ENCODE data around the gene IGLON5.

Gene IGLON5

GRCh38 chr19:51339687-51340656 lies 28.5 kb downstream of the IGLON5 start:
- DNase-seq = peak; percentile 88

GRCh38 chr19:51341066-51341465 lies 29.6 kb downstream of the IGLON5 start:
- DNase-seq = no peak

- no peak for DNase-seq
Observed at GRCh38 chr19:51341976-51342580, 30.6 kb downstream of the IGLON5 start, which contains the start of gene VSIG10L. VSIG10L (minus strand) TSS chr19:51342139; CDS start chr19:51342124, 15 bp downstream.

DNA sequence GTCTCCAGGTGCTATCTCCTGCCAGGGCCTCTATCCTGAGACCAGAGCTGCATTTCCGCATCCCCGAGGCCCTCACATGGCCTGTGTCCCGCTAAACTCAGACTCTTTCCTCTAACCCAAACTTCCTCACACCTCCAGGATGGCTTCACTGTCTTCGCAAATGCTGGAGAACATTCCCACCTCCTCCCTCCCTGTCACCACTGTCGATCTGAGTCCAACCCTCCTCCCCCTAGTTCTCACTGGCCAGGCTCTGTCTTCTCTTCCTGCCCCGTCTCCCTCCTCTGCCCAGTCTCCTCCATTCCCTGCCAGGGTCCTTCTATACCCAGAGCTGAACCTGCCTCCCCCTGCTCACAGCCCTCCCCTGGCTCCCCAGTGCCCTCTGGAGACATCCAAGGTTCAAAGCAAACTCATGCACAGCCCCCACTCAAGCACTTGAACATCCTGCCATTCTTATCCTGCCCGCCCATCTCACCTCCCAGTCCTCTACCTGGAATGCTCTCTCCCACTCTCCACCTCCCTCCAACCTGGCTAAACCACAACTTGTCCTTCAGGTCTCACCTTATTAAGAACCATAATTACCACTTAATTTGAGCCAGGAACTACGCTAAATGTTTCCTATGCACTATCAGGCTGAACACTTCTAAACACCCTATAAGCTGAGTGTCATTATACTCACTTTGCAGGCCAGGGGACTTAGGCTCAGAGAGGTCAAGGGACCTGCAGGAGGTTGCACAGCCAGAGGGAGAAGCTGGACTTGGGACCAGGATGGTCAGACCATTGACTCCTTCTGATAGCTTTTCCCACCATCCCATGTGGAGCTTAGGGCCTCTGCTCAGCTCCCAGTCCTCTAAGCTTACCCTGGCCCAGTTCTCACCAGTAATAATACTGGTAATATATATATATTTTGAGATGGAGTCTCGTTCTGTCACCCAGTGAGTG lies 31.5 kb downstream of the IGLON5 start:
- no peak for DNase-seq

- DNase-seq = no peak
Observed at GRCh38 chr19:51345076-51345620, 33.7 kb downstream of the IGLON5 start.

DNA sequence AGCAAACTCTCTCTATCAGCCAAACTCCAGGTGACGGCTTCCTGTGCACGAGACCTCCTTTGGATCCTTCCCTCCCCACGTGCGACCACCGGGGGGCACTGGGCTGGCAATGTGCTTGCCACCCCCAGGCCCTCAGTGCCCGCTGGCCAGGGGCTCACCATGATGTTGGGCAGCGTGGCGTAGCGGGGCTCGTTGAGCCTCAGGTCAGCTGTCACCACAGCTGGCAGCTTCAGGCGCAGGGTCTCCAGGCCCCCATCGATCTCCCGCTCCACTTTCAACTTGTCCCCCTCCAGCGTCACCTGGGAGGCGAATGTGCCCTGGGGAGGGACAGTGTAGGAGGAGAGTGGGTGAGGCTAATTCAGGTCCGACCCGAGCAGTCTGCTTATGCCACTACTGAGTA lies 35.3 kb downstream of the IGLON5 start:
- DNase-seq = no peak

- no peak for DNase-seq
Observed at GRCh38 chr19:51347209-51347928, 35.9 kb downstream of the IGLON5 start.

DNA sequence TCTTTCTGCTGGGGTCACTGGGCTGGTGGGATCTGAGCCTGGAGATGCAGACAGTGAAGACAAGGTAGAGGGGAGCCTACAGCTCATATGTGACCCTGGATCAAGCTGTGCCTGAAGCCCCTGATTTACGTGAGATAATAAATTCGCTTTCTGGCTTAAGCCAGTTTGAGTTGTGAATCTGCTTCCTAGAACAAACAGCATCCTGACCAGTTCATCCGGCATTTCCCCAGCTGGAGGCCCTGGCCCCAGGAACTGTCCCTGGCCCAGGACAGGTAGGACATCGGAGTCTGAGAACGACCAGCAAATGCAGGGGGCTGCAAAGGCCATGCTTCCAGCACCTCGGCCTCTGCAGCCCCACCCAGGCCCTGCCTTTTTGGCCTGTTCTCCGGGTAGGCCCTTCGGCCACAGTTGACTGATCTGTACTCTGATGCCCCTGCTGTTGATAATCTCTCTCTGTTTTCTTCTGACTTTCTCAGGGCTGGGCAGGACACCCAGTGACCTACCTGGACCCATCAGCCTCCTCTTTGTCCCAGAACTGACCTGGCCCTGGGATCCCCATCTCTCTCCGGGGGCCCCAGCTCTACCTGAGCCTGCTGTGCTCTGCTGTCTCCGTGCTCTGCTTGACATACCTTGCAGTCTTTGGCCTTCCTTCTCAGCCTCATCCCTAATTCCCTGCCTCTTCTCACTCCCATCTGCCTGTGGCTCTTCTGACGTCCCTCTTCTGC lies 40.0 kb downstream of the IGLON5 start:
- DNase-seq = no peak

DNA sequence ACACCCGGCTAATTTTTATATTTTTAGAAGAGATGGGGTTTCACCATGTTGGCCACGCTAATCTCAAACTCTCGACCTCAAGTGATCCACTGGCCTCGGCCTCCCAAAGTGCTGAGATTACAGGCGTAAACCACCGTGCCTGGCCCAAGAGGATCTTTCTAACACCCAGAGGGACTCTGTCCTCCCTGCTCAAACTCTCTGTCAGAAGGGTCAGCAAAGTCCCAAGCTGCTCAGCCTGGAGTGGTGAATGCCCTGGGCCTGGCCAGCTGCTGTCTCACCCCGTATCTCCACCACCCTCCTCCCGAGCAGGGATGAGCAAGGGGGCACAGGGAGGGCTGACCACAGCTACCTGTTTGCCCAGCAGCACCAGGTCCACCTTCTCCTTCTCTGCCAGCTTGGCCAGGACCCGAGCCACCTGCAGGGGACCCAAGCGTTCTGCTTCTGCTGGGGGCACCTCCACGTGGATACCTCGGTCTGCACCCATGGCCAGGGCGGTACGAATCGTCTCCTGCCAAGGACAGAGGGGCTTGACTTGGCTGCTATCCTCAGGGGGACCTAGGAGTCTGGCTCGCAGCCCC lies 41.4 kb downstream of the IGLON5 start:
- no peak for DNase-seq

- no peak for DNase-seq
Observed at GRCh38 chr19:51354103-51354741, 42.8 kb downstream of the IGLON5 start.

DNA sequence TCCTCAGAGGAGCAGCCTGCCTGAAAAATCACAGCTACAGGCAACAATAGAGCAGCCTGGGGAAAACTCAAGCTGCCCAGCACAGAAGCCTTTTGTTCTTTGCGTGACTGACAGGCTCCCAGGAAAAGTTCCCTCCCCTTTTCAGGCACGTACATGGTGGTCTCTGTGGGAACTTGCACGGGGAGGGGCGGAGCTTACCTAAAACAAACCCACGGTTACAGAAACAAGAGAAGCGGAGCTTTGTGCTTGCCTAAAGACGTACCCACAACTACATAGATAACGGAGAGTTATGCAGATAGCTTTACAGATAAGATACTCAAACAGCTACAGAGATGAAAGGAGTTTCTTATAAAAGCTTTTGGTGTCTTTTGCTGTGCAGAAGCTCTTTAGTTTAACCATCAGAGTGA lies 43.3 kb downstream of the IGLON5 start:
- DNase-seq = no peak

DNA sequence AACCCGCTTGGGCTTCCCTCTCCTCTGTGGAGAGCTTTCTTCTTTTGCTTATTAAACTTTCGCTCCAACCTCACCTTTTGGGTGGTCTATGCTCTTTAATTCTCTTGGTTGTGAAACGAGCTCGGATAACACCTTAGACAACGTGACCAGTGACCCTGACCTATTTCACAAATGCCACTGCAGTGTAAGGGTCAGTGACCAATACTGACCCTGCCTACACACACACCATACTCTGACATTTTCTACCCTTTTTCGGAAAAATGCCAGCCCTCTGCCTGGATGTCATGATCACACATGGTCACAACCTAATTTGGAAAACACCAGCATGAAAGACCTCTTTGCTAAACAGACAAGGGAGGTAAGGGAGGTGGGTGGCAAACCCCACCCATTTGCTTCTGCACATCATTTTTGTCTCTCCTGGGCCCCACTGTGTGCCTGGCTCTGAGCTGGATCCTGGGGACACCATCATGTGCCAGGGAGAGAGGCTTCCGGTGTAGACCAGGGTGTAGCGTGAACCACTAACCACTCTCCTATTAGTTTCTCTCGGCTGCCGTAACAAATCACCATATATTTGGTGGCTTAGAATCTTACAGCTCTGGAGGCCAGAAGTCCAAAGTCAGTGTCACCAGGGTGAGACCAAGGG lies 44.8 kb downstream of the IGLON5 start:
- DNase-seq = no peak

GRCh38 chr19:51357952-51358351 lies 46.5 kb downstream of the IGLON5 start:
- DNase-seq = no peak

DNA sequence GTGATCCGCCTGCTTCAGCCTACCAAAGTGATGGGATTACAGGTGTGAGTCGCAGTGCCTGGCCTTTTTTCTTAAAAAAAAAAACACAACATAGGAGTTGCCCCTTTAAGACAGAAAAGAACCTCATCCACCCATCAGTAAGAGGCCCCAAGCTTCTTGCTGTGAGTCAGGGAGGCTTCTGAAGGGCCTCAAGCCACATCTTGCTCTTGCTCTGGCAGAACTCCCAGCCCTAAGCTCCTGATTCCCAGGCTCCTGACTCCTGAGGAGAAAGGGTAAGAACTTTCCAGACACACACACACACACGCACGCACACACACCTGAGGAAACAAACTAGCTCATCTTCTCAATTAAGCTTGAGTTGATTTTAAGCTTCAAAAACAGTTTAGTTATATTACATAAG lies 47.9 kb downstream of the IGLON5 start:
- DNase-seq = no peak

DNA sequence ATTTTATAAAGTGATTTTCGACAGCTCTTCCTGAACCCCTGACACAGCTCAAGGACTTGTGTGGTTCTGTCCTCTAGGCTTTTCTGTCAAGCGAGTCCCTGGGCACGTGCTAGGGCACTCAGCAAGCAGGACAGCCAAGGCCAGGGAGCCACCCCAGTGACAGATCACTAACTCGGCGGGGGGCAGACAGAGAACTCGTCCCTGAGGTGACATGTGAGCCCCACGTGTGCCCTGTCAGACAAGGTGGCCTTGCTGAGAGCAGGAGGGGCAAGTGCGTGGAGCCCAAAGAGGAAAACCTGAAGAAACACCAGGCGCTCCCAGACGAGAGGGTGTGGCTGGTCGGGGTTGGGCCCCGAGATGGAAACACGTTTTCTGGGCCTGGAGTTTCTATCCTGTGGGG lies 49.8 kb downstream of the IGLON5 start:
- no peak for DNase-seq

DNA sequence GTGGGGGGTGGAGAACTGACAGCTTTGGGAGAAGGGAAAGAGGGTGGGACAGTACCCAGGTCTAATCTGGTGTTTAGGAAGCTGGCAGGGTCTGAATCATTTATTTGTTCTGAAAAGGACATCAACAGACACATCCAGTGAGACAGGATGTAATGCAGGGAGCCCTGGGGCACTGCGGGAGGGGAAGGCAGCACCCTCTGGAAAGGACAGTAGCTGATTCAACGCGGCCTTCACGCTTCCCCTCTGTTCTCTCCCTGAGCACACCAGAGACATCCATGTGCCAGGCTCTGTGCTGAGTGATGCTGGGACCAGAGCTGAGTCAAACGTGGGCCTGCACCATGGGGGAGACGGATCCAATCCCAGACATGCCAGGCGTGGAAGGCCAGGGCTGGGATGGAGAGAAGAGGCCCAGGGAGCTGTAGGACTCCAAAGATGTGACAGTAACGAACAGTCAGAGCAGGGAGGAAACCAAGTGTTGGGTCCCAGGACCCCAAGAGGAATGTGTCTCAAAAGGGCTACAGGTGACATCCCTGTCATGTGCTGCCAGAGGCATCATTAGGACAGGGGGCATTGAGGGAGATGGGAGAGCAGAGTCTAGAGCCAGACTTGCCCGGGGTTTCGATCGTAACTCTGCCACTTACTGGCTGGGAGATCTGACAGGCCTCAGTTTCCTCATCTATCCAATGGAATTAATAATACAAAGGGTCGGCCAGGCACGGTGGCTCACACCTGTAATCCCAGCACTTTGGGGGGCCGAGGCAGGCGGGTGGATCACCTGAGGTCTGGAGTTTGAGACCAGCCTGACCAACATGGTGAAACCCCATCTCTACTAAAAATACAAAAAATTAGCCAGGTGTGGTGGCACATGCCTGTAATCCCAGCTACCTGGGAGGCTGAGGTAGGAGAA lies 53.0 kb downstream of the IGLON5 start:
- DNase-seq = no peak

DNA sequence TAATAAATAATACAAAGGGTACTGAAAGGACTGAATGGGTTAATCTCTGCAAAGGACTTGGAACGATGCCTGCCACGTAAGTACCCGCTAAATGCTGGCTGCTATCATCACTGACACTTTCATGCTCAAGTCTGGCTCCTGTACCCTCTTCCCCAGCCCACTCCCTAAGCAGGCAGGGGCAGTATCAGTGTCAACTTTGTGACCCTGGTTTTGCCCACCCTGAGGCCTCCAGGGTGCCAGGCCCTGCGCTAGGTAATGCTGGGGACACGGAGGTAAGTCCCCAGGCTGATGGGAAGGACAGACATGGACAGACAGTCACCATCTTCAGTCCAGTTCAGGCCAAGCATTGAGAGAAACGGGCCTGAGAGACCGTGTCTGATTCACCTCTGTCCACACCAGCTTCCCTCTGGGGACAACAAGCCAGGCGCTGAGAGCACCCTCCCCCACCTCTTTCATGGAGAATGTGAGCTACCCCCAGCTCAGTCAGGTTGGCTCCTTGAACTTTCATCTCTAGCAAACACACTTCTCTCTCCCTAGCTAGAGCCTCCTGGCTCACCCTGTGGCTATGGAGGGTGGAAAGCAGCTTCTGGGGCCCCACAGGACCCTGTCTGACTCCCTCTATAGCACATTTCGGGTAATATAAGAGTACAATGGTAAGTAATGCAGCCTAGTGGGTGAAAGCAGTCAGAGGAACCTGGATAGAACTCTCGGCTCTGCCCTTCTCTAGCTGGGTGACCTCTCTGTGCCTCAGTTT lies 53.9 kb downstream of the IGLON5 start:
- no peak for DNase-seq

DNA sequence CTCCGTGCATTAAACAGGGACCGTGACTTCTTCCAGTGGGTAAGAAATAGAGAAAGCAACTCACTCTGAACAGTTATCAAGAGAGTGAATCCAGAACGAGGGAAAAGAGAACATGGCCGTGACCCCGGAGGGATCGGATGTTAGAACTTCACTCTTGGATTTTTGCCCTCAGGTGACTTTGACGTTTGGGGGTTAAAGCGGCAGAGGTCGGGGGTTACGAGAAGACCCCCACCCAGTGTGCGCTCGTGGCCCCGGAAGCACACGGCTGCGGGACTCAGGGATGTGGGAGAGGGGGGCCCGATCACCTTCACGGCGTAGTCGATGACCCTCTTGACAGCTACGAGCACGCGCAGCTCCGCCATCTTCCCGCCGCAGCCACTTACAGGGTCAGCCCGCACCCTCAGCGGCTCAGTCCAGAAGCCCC lies 54.5 kb downstream of the IGLON5 start, which contains the start of gene ETFB:
TSS of gene ETFB (minus strand) at position 424 of the 424 bp plus-strand sequence. CDS start at position 362, 62 bp downstream.
- DNase-seq = no peak
